Astrocyte (in vitro differentiated cells and primary cell): ENCODE results near the gene KLHL26.

ENCODE experiments used
- EZH2 ChIP-seq: IDR thresholded peaks from 2 replicates; pipeline ENCODE4 v1.6.1; 2012; ENCODE audit warnings: mild to moderate bottlenecking, low read length, inconsistent platforms; ENCODE audit not compliant: insufficient read depth
- TF ChIP-seq, protein P1 (sequence below): IDR thresholded peaks from 2 replicates; pipeline ENCODE4 v1.5.1; 2011; ENCODE audit warnings: low read depth, mild to moderate bottlenecking, inconsistent platforms, low read length, moderate library complexity; ENCODE audit not compliant: insufficient read depth

DNA sequence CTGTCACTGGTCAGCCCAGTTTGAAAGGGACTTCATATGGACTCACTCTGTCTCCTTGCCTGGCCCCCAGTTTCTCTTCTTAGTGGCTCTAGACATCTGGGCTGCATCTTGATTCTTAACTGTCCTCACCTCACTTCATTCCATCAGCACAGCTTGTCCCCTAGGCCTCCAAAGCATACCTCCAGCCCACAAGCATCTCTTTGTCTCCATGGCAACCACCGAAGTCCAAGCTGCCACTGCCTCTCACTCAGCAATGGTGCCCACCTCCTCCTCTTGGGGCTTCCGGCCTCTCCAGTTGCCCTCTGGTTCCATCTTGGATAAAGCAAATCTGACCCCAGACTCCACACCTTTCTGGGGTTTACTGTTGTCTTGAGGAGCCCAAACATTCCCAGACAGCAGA lies 9.9 kb upstream of the KLHL26 start:
- TF ChIP-seq, protein P1, sequence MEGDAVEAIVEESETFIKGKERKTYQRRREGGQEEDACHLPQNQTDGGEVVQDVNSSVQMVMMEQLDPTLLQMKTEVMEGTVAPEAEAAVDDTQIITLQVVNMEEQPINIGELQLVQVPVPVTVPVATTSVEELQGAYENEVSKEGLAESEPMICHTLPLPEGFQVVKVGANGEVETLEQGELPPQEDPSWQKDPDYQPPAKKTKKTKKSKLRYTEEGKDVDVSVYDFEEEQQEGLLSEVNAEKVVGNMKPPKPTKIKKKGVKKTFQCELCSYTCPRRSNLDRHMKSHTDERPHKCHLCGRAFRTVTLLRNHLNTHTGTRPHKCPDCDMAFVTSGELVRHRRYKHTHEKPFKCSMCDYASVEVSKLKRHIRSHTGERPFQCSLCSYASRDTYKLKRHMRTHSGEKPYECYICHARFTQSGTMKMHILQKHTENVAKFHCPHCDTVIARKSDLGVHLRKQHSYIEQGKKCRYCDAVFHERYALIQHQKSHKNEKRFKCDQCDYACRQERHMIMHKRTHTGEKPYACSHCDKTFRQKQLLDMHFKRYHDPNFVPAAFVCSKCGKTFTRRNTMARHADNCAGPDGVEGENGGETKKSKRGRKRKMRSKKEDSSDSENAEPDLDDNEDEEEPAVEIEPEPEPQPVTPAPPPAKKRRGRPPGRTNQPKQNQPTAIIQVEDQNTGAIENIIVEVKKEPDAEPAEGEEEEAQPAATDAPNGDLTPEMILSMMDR, result no peak
- no peak for TF ChIP-seq EZH2
